HG03442 (cell line): ENCODE data around the gene TMED10.

Source experiments
- ATAC-seq: cut with Tn5 transposase; IDR thresholded peaks from one replicate; pipeline ENCODE4 v1.9.1; 2021; ENCODE audit warnings: mild to moderate bottlenecking, moderate library complexity; ENCODE audit not compliant: unreplicated experiment

Gene TMED10

GRCh38 chr14:75090353-75090752 lies 86.1 kb downstream of the TMED10 start:
- no peak for ATAC-seq

GRCh38 chr14:75088566-75089373 lies 87.6 kb downstream of the TMED10 start:
- no peak for ATAC-seq

GRCh38 chr14:75088153-75088552 lies 88.3 kb downstream of the TMED10 start:
- ATAC-seq = no peak

- no peak for ATAC-seq
Observed at GRCh38 chr14:75084513-75084912, 91.9 kb downstream of the TMED10 start.

- no peak for ATAC-seq
Observed at GRCh38 chr14:75083271-75083670, 93.1 kb downstream of the TMED10 start.

- ATAC-seq = no peak
Observed at GRCh38 chr14:75081660-75082229, 94.7 kb downstream of the TMED10 start.
